HFFc6 (cell line): ENCODE results near the gene AEN. TPM values are rescaled to one million over a fixed set of nuclear protein-coding genes. Genes with fewer than 3 reads are reported as not detected.
"Not testable (repeated sequence)": the region's sequence is repeated elsewhere in the genome, so short reads cannot be mapped to it uniquely, and the experiment has no call there.

Experiments
- DNase-seq: peaks from one replicate; pipeline ENCODE4 v3.0.0-alpha.2; 2018
- H3K27ac Mint-ChIP-seq: 2 replicates; pipeline ENCODE4 v1.8.0; 2020; ENCODE audit warnings: mild to moderate bottlenecking, mixed read lengths
- H3K27me3 Mint-ChIP-seq: 2 replicates; pipeline ENCODE4 v1.8.0; 2021; ENCODE audit warnings: mild to moderate bottlenecking, moderate library complexity, mixed read lengths; ENCODE audit not compliant: insufficient read depth
- H3K36me3 Mint-ChIP-seq: 2 replicates; pipeline ENCODE4 v1.8.0; 2021; ENCODE audit warnings: low read depth, mixed read lengths
- H3K4me1 Mint-ChIP-seq: 2 replicates; pipeline ENCODE4 v1.8.0; 2020; ENCODE audit warnings: low read depth, mixed read lengths
- H3K4me3 Mint-ChIP-seq: 2 replicates; pipeline ENCODE4 v1.8.0; 2020; ENCODE audit warnings: mild to moderate bottlenecking, moderate library complexity, mixed read lengths
- H3K9me3 Mint-ChIP-seq: 2 replicates; pipeline ENCODE4 v1.8.0; 2020; ENCODE audit warnings: mild to moderate bottlenecking, mixed read lengths
- CTCF ChIP-seq: fragments of 200-600 bp; sonication (generic); IDR thresholded peaks from 2 replicates; pipeline ENCODE4 v1.5.0; 2021; ENCODE audit warnings: antibody characterized with exemption, mild to moderate bottlenecking
- total RNA-seq, 6 experiments: library from RNA; stranded (reverse); fragmentation: NEBNext Ultra II Directional; extraction: Animal tissue kit (Norgen Biotek cat#: 25700); gene quantifications; 2 replicates in 1 of 6; 3 replicates in 5 of 6; pipeline ENCODE4 v1.2.3, GENCODE V29; 2021

Gene AEN
- total RNA-seq, 6 experiments from 2014 or later: 65.4 to 73.4 (median 67.8) TPM

- H3K4me3 Mint-ChIP-seq: peak within 1 kb of the TSS; percentile 77
- H3K9me3 Mint-ChIP-seq: no peaks in the 10 kb centered on the region
- H3K27me3 Mint-ChIP-seq: peaks cover 11% of the 10 kb centered on the region
- DNase-seq: peak; percentile 97
- peak; percentile 69 for TF ChIP-seq CTCF
- peaks cover 44% of the 10 kb centered on the region for H3K4me1 Mint-ChIP-seq
- peak within 1 kb of the TSS; percentile 96 for H3K27ac Mint-ChIP-seq
- no peaks in the 10 kb centered on the region for H3K36me3 Mint-ChIP-seq
Measured at GRCh38 chr15:88638626-88639372, 17.7 kb downstream of the AEN start, which contains the start of gene ISG20. Gene ISG20, plus strand, starts transcription at chr15:88639016. Its CDS starts 351 bp downstream, at chr15:88639367.

- no peak for DNase-seq
- no peak overlapping the region for H3K4me3 Mint-ChIP-seq
- peaks cover 11% of the 10 kb centered on the region for H3K27me3 Mint-ChIP-seq
- no peaks in the 10 kb centered on the region for H3K36me3 Mint-ChIP-seq
- TF ChIP-seq CTCF: no peak
- H3K27ac Mint-ChIP-seq: no peak overlapping the region
- peaks cover 31% of the 10 kb centered on the region for H3K4me1 Mint-ChIP-seq
- H3K9me3 Mint-ChIP-seq: no peaks in the 10 kb centered on the region
Measured at GRCh38 chr15:88641959-88642452, 20.9 kb downstream of the AEN start.

GRCh38 chr15:88642514-88642913 is 21.4 kb downstream of the AEN start:
- not testable (repeated sequence) for H3K9me3 Mint-ChIP-seq, H3K36me3 Mint-ChIP-seq, DNase-seq, H3K4me3 Mint-ChIP-seq, H3K27ac Mint-ChIP-seq
- Mint-ChIP-seq H3K27me3 (peaks cover 11% of the 10 kb centered on the region; the same call in 1 of the 2 replicates), H3K4me1 (peaks cover 28% of the 10 kb centered on the region)

GRCh38 chr15:88644741-88645140 is 23.6 kb downstream of the AEN start:
- Mint-ChIP-seq H3K9me3 (no peaks in the 10 kb centered on the region), H3K4me1 (peaks cover 31% of the 10 kb centered on the region), H3K27me3 (peaks cover 1% of the 10 kb centered on the region; the same call in 1 of the 2 replicates), H3K36me3 (no peaks in the 10 kb centered on the region), H3K4me3 (no peak overlapping the region), H3K27ac (no peak overlapping the region)
- no peak for TF ChIP-seq CTCF
- no peak for DNase-seq

GRCh38 chr15:88645171-88646087 is 24.3 kb downstream of the AEN start:
- Mint-ChIP-seq H3K36me3 (no peaks in the 10 kb centered on the region), H3K4me1 (peaks cover 26% of the 10 kb centered on the region), H3K9me3 (no peaks in the 10 kb centered on the region), H3K27ac (no peak overlapping the region), H3K4me3 (no peak overlapping the region), H3K27me3 (peaks cover 1% of the 10 kb centered on the region; the same call in 1 of the 2 replicates)
- no peak for DNase-seq
- TF ChIP-seq CTCF: no peak

GRCh38 chr15:88646088-88646405 is 24.9 kb downstream of the AEN start:
- DNase-seq: no peak
- no peak for TF ChIP-seq CTCF
- 0 out of 2 replicates have a peak, but pooled peaks cover 1% of the 10 kb centered on the region for H3K27me3 Mint-ChIP-seq
- H3K27ac Mint-ChIP-seq: no peak overlapping the region
- H3K9me3 Mint-ChIP-seq: no peaks in the 10 kb centered on the region
- H3K36me3 Mint-ChIP-seq: no peaks in the 10 kb centered on the region
- no peak overlapping the region for H3K4me3 Mint-ChIP-seq
- peaks cover 26% of the 10 kb centered on the region for H3K4me1 Mint-ChIP-seq
